Measurements from ENCODE around the gene LRP1B. TPM values are rescaled to one million over a fixed set of nuclear protein-coding genes. Genes with fewer than 3 reads are reported as not detected.

LRP1B gene
- total RNA-seq, 1 experiment from 2014 or later: 0.03 TPM

- in situ Hi-C loops (cut with HindIII; ENCODE audit: low pct_unique_long_range_greater_than_20kb, low sequenced_read_pairs): no loop called here
- DNase-seq (ENCODE audit: low read depth, low spot score): no peak
Observed at GRCh38 chr2:141620372-141620771, 510.4 kb downstream of the LRP1B start.

GRCh38 chr2:141618457-141618856 lies 512.4 kb downstream of the LRP1B start:
- in situ Hi-C loops (cut with HindIII; ENCODE audit: low pct_unique_long_range_greater_than_20kb, low sequenced_read_pairs): no loop called here
- DNase-seq (ENCODE audit: low read depth, low spot score): no peak

- DNase-seq (ENCODE audit: low read depth, low spot score): no peak
- in situ Hi-C loops (cut with HindIII; ENCODE audit: low pct_unique_long_range_greater_than_20kb, low sequenced_read_pairs): no loop called here
Observed at GRCh38 chr2:141611981-141612380, 518.8 kb downstream of the LRP1B start.

GRCh38 chr2:141611176-141611571 lies 519.6 kb downstream of the LRP1B start:
- no peak for DNase-seq (ENCODE audit: low read depth, low spot score)
- in situ Hi-C loops (cut with HindIII; ENCODE audit: low pct_unique_long_range_greater_than_20kb, low sequenced_read_pairs): no loop called here

GRCh38 chr2:141610564-141611175 lies 520.1 kb downstream of the LRP1B start:
- in situ Hi-C loops (cut with HindIII; ENCODE audit: low pct_unique_long_range_greater_than_20kb, low sequenced_read_pairs): no loop called here
- no peak for DNase-seq (ENCODE audit: low read depth, low spot score)

- in situ Hi-C loops (cut with HindIII; ENCODE audit: low pct_unique_long_range_greater_than_20kb, low sequenced_read_pairs): no loop called here
- DNase-seq (ENCODE audit: low read depth, low spot score): no peak
Observed at GRCh38 chr2:141605163-141605562, 525.7 kb downstream of the LRP1B start.

GRCh38 chr2:141601511-141602152 lies 529.2 kb downstream of the LRP1B start:
- in situ Hi-C loops (cut with HindIII; ENCODE audit: low pct_unique_long_range_greater_than_20kb, low sequenced_read_pairs): no loop called here
- no peak for DNase-seq (ENCODE audit: low read depth, low spot score)

- DNase-seq (ENCODE audit: low read depth, low spot score): no peak
- in situ Hi-C loops (cut with HindIII; ENCODE audit: low pct_unique_long_range_greater_than_20kb, low sequenced_read_pairs): no loop called here
Observed at GRCh38 chr2:141599721-141600120, 531.1 kb downstream of the LRP1B start.

GRCh38 chr2:141598982-141599381 lies 531.8 kb downstream of the LRP1B start:
- DNase-seq (ENCODE audit: low read depth, low spot score): no peak
- in situ Hi-C loops (cut with HindIII; ENCODE audit: low pct_unique_long_range_greater_than_20kb, low sequenced_read_pairs): no loop called here

- in situ Hi-C loops (cut with HindIII; ENCODE audit: low pct_unique_long_range_greater_than_20kb, low sequenced_read_pairs): no loop called here
Observed at GRCh38 chr2:141595316-141595920, 535.4 kb downstream of the LRP1B start.

GRCh38 chr2:141591787-141592186 lies 539.0 kb downstream of the LRP1B start:
- DNase-seq (ENCODE audit: low read depth, low spot score): no peak
- in situ Hi-C loops (cut with HindIII; ENCODE audit: low pct_unique_long_range_greater_than_20kb, low sequenced_read_pairs): no loop called here

More at GRCh38 chr2:141595316-141595920, 535.4 kb downstream of the LRP1B start:
- no peak for DNase-seq (ENCODE audit: low read depth, low spot score)

GRCh38 chr2:141590620-141591019 lies 540.2 kb downstream of the LRP1B start:
- in situ Hi-C loops (cut with HindIII; ENCODE audit: low pct_unique_long_range_greater_than_20kb, low sequenced_read_pairs): no loop called here

GRCh38 chr2:141589314-141589713 lies 541.5 kb downstream of the LRP1B start:
- in situ Hi-C loops (cut with HindIII; ENCODE audit: low pct_unique_long_range_greater_than_20kb, low sequenced_read_pairs): no loop called here

More at GRCh38 chr2:141590620-141591019, 540.2 kb downstream of the LRP1B start:
- DNase-seq (ENCODE audit: low read depth, low spot score): peak; percentile 53

GRCh38 chr2:141586985-141587384 lies 543.8 kb downstream of the LRP1B start:
- no peak for DNase-seq (ENCODE audit: low read depth, low spot score)
- in situ Hi-C loops (cut with HindIII; ENCODE audit: low pct_unique_long_range_greater_than_20kb, low sequenced_read_pairs): no loop called here

More at GRCh38 chr2:141589314-141589713, 541.5 kb downstream of the LRP1B start:
- no peak for DNase-seq (ENCODE audit: low read depth, low spot score)

GRCh38 chr2:141582213-141582612 lies 548.6 kb downstream of the LRP1B start:
- DNase-seq (ENCODE audit: low read depth, low spot score): no peak
- in situ Hi-C loops (cut with HindIII; ENCODE audit: low pct_unique_long_range_greater_than_20kb, low sequenced_read_pairs): no loop called here

- in situ Hi-C loops (cut with HindIII; ENCODE audit: low pct_unique_long_range_greater_than_20kb, low sequenced_read_pairs): no loop called here
- no peak for DNase-seq (ENCODE audit: low read depth, low spot score)
Observed at GRCh38 chr2:141579071-141579470, 551.7 kb downstream of the LRP1B start.

GRCh38 chr2:141570474-141571131 lies 560.2 kb downstream of the LRP1B start:
- DNase-seq (ENCODE audit: low read depth, low spot score): no peak
- in situ Hi-C loops (cut with HindIII; ENCODE audit: low pct_unique_long_range_greater_than_20kb, low sequenced_read_pairs): no loop called here

- no peak for DNase-seq (ENCODE audit: low read depth, low spot score)
- in situ Hi-C loops (cut with HindIII; ENCODE audit: low pct_unique_long_range_greater_than_20kb, low sequenced_read_pairs): no loop called here
Observed at GRCh38 chr2:141569941-141570340, 560.9 kb downstream of the LRP1B start.

Data from SK-MEL-5 (cell line).